ENCODE measurements around the gene RFXANK.

RFXANK gene

GRCh38 chr19:19214159-19214490 lies 22.1 kb downstream of the RFXANK start:
- TF ChIP-seq ARNTL (CRISPR knock-in tag; IDR thresholded peaks at IDR 0.05; ENCODE audit: borderline replicate concordance, low read depth), result no peak
- no peak for TF ChIP-seq SNAI2 (CRISPR knock-in tag; IDR thresholded peaks at IDR 0.05)
- no peak for TF ChIP-seq ISL1 (CRISPR knock-in tag; IDR thresholded peaks at IDR 0.05)
- no peak for TF ChIP-seq TOX (CRISPR knock-in tag; IDR thresholded peaks at IDR 0.05; ENCODE audit: borderline replicate concordance)
- TF ChIP-seq RARB (CRISPR knock-in tag; IDR thresholded peaks at IDR 0.05), result no peak
- TF ChIP-seq ZNF8 (CRISPR knock-in tag; IDR thresholded peaks at IDR 0.05), result no peak
- no peak for TF ChIP-seq POU6F1 (CRISPR knock-in tag; IDR thresholded peaks at IDR 0.05; ENCODE audit: borderline replicate concordance, low read depth)
- TF ChIP-seq CSDC2 (CRISPR knock-in tag; IDR thresholded peaks at IDR 0.05), result no peak
- no peak for TF ChIP-seq CSRNP3 (CRISPR knock-in tag; IDR thresholded peaks at IDR 0.05)
- TF ChIP-seq ZFP30 (CRISPR knock-in tag; IDR thresholded peaks at IDR 0.05), result no peak
- no peak for TF ChIP-seq OSR1 (CRISPR knock-in tag; IDR thresholded peaks at IDR 0.05)

GRCh38 chr19:19214892-19215291 lies 22.8 kb downstream of the RFXANK start:
- peak; percentile 73 for ATAC-seq
- TF ChIP-seq PPARA (CRISPR knock-in tag; IDR thresholded peaks at IDR 0.05; ENCODE audit: borderline replicate concordance) (no peak), CSDC2 (CRISPR knock-in tag; IDR thresholded peaks at IDR 0.05) (0 out of 2 replicates have a peak, but pooled peaks have one; percentile 32), ZC3H10 (CRISPR knock-in tag; IDR thresholded peaks at IDR 0.05) (no peak)

More at GRCh38 chr19:19214159-19214490, 22.1 kb downstream of the RFXANK start:
- no peak for ATAC-seq

- ATAC-seq, result no peak
- TF ChIP-seq ISL1 (CRISPR knock-in tag; IDR thresholded peaks at IDR 0.05) (no peak), GLIS3 (CRISPR knock-in tag; IDR thresholded peaks at IDR 0.05) (no peak), TOX (CRISPR knock-in tag; IDR thresholded peaks at IDR 0.05; ENCODE audit: borderline replicate concordance) (no peak), BACH2 (CRISPR knock-in tag; IDR thresholded peaks at IDR 0.05; ENCODE audit: borderline replicate concordance) (no peak), ZC3H10 (CRISPR knock-in tag; IDR thresholded peaks at IDR 0.05) (no peak), OSR1 (CRISPR knock-in tag; IDR thresholded peaks at IDR 0.05) (no peak), PPARA (CRISPR knock-in tag; IDR thresholded peaks at IDR 0.05; ENCODE audit: borderline replicate concordance) (no peak), CREB5 (CRISPR knock-in tag; IDR thresholded peaks at IDR 0.05; ENCODE audit: low read depth) (no peak), ZNF8 (CRISPR knock-in tag; IDR thresholded peaks at IDR 0.05) (no peak), ESRRG (CRISPR knock-in tag; IDR thresholded peaks at IDR 0.05) (no peak), ZFP30 (CRISPR knock-in tag; IDR thresholded peaks at IDR 0.05) (no peak), CSRNP3 (CRISPR knock-in tag; IDR thresholded peaks at IDR 0.05) (no peak), ZFP3 (CRISPR knock-in tag; IDR thresholded peaks at IDR 0.05) (no peak), ZNF70 (CRISPR knock-in tag; IDR thresholded peaks at IDR 0.05) (no peak), ARNTL (CRISPR knock-in tag; IDR thresholded peaks at IDR 0.05; ENCODE audit: borderline replicate concordance, low read depth) (no peak), ZNF565 (CRISPR knock-in tag; conservative IDR thresholded peaks at IDR 0.05; ENCODE audit: low read depth) (no peak), TSHZ2 (CRISPR knock-in tag; IDR thresholded peaks at IDR 0.05) (no peak), PATZ1 (CRISPR knock-in tag; IDR thresholded peaks at IDR 0.05; ENCODE audit: borderline replicate concordance) (no peak), SNAI2 (CRISPR knock-in tag; IDR thresholded peaks at IDR 0.05) (no peak), RARB (CRISPR knock-in tag; IDR thresholded peaks at IDR 0.05) (no peak)
These were observed 23.7 kb downstream of the RFXANK start for GRCh38 chr19:19215792-19216191.

Data from SK-N-SH treated with all-trans-retinoic acid at 6 μM for 48 hours (cell line).